Transverse colon (tissue), 4 donors: ENCODE results near the gene CCL22.

ENCODE experiments used
- EP300 ChIP-seq: sonication (generic); formaldehyde crosslinking; IDR thresholded peaks from one replicate; pipeline ENCODE4 v1.6.1; 2017; ENCODE audit warnings: antibody characterized with exemption, low read depth
- POLR2A ChIP-seq: fragments of 450-650 bp; IDR thresholded peaks from one replicate; pipeline ENCODE4 v1.6.1; 2016; ENCODE audit warnings: antibody characterized with exemption, mild to moderate bottlenecking, moderate library complexity
- POLR2AphosphoS5 ChIP-seq, 3 donors: sonication (generic); formaldehyde crosslinking; IDR thresholded peaks; one replicate each; pipeline ENCODE4 v1.6.1; 2016; ENCODE audit warnings: antibody characterized with exemption in 3 of 3
- TF ChIP-seq, protein P1 (sequence below), 5 experiments: fragments of 200-600 bp in 3 of 5; fragments of 450-650 bp in 2 of 5; sonication (generic) in 3 of 5; IDR thresholded peaks; 1 replicate in 2 of 5; 2 replicates in 3 of 5; pipeline ENCODE4 v1.5.1; 2016 to 2017; ENCODE audit warnings: antibody characterized with exemption in 5 of 5, inconsistent platforms in 3 of 5, mild to moderate bottlenecking in 2 of 5, moderate library complexity in 1 of 5

- TF ChIP-seq POLR2A (no peak), EP300 (no peak), POLR2AphosphoS5 (IDR thresholded peaks at IDR 0.05) (no peak)
- TF ChIP-seq, protein P1, sequence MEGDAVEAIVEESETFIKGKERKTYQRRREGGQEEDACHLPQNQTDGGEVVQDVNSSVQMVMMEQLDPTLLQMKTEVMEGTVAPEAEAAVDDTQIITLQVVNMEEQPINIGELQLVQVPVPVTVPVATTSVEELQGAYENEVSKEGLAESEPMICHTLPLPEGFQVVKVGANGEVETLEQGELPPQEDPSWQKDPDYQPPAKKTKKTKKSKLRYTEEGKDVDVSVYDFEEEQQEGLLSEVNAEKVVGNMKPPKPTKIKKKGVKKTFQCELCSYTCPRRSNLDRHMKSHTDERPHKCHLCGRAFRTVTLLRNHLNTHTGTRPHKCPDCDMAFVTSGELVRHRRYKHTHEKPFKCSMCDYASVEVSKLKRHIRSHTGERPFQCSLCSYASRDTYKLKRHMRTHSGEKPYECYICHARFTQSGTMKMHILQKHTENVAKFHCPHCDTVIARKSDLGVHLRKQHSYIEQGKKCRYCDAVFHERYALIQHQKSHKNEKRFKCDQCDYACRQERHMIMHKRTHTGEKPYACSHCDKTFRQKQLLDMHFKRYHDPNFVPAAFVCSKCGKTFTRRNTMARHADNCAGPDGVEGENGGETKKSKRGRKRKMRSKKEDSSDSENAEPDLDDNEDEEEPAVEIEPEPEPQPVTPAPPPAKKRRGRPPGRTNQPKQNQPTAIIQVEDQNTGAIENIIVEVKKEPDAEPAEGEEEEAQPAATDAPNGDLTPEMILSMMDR (IDR thresholded peaks at IDR 0.05), result no peak
Observed at GRCh38 chr16:57391300-57391699, 32.7 kb downstream of the CCL22 start.
